GM23248 (cell line): ENCODE measurements around the gene SLC16A8. TPM values are rescaled to one million over a fixed set of nuclear protein-coding genes. Genes with fewer than 3 reads are reported as not detected.

Experiments
- DNase-seq: peaks from one replicate; pipeline ENCODE4 v3.0.0-alpha.2; 2015
- H2AFZ ChIP-seq: fragments of 200-600 bp; sonication (generic); 2 replicates; pipeline ENCODE4 v1.6.1; 2016; ENCODE audit warnings: antibody characterized with exemption
- H3F3A ChIP-seq: fragments of 200-600 bp; sonication (generic); 2 replicates; pipeline ENCODE4 v1.6.1; 2016; ENCODE audit warnings: mild to moderate bottlenecking, antibody characterized with exemption, mixed run types; ENCODE audit not compliant: insufficient read depth
- H3K27ac ChIP-seq: fragments of 200-600 bp; sonication (generic); 2 replicates; pipeline ENCODE4 v1.5.1; 2016; ENCODE audit warnings: mild to moderate bottlenecking
- H3K27me3 ChIP-seq: fragments of 200-600 bp; sonication (generic); replicated peaks from 2 replicates; pipeline ENCODE4 v1.6.1; 2016; ENCODE audit warnings: mild to moderate bottlenecking; ENCODE audit not compliant: insufficient read depth
- H3K36me3 ChIP-seq: fragments of 200-600 bp; sonication (generic); 2 replicates; pipeline ENCODE4 v1.6.1; 2016; ENCODE audit warnings: low read depth, mild to moderate bottlenecking
- H3K4me1 ChIP-seq: fragments of 200-600 bp; sonication (generic); 2 replicates; pipeline ENCODE4 v1.6.1; 2016; ENCODE audit warnings: mild to moderate bottlenecking; ENCODE audit not compliant: insufficient read depth
- H3K4me2 ChIP-seq: fragments of 200-600 bp; sonication (generic); one replicate; pipeline ENCODE4 v1.6.1; 2016; ENCODE audit warnings: mild to moderate bottlenecking; ENCODE audit not compliant: unreplicated experiment
- H3K4me3 ChIP-seq: fragments of 200-600 bp; sonication (generic); 2 replicates; pipeline ENCODE4 v1.5.1; 2016; ENCODE audit warnings: mild to moderate bottlenecking
- H3K79me2 ChIP-seq: fragments of 200-600 bp; sonication (generic); 2 replicates; pipeline ENCODE4 v1.6.1; 2016; ENCODE audit warnings: mild to moderate bottlenecking; ENCODE audit not compliant: insufficient read depth
- H3K9ac ChIP-seq: fragments of 200-600 bp; sonication (generic); 2 replicates; pipeline ENCODE4 v1.6.1; 2016; ENCODE audit warnings: mild to moderate bottlenecking
- H3K9me2 ChIP-seq: fragments of 200-600 bp; sonication (generic); 2 replicates; pipeline ENCODE4 v1.6.1; 2016; ENCODE audit warnings: mixed run types, mild to moderate bottlenecking, moderate library complexity; ENCODE audit not compliant: insufficient read depth
- H3K9me3 ChIP-seq: fragments of 200-600 bp; sonication (generic); one replicate; pipeline ENCODE4 v1.6.1; 2017; ENCODE audit warnings: low read depth
- H4K20me1 ChIP-seq: fragments of 200-600 bp; sonication (generic); 2 replicates; pipeline ENCODE4 v1.6.0; 2016; ENCODE audit not compliant: insufficient read depth
- EZH2 ChIP-seq: fragments of 200-600 bp; sonication (generic); IDR thresholded peaks from 2 replicates; pipeline ENCODE4 v1.6.1; 2018; ENCODE audit warnings: antibody characterized with exemption, mild to moderate bottlenecking; ENCODE audit not compliant: insufficient read depth, poor library complexity, severe bottlenecking
- EZH2phosphoT487 ChIP-seq: fragments of 200-600 bp; sonication (generic); IDR thresholded peaks from 2 replicates; pipeline ENCODE4 v1.6.1; 2018; ENCODE audit warnings: antibody characterized with exemption, moderate library complexity, mild to moderate bottlenecking, low read depth; ENCODE audit not compliant: insufficient read depth
- WGBS, 2 experiments: methylation state at CpG; one replicate each; pipeline ENCODE4 v1.1.6; 2015 to 2017; ENCODE audit warnings: low lambda C conversion rate in 2 of 2, low coverage in 1 of 2; ENCODE audit errors: missing lambda C conversion rate in 2 of 2; 5-methylcytosine and 5-hydroxymethylcytosine counted together
- in situ Hi-C: fragments of 300-500 bp; cut with MboI; formaldehyde crosslinking; loops from 2 replicates; pipeline ENCODE4 v1.15.0; 2020
- polyA plus RNA-seq: library from polyadenylated mRNA; unstranded; fragments of >200 nt; fragmentation: Nextera tagmentation; extraction: Ambion mirVana; gene quantifications from 2 replicates; pipeline ENCODE4 v1.2.1, GENCODE V29; 2016
- total RNA-seq: library from RNA; depleted of rRNA; stranded (reverse); fragments of >200 nt; shearing (Covaris generic); gene quantifications from 2 replicates; pipeline ENCODE4 v1.2.3, GENCODE V29; 2014

The SLC16A8 gene
- total and polyA plus RNA-seq, 2 experiments from 2014 or later, result 1.3 to 1.4 TPM

DNA sequence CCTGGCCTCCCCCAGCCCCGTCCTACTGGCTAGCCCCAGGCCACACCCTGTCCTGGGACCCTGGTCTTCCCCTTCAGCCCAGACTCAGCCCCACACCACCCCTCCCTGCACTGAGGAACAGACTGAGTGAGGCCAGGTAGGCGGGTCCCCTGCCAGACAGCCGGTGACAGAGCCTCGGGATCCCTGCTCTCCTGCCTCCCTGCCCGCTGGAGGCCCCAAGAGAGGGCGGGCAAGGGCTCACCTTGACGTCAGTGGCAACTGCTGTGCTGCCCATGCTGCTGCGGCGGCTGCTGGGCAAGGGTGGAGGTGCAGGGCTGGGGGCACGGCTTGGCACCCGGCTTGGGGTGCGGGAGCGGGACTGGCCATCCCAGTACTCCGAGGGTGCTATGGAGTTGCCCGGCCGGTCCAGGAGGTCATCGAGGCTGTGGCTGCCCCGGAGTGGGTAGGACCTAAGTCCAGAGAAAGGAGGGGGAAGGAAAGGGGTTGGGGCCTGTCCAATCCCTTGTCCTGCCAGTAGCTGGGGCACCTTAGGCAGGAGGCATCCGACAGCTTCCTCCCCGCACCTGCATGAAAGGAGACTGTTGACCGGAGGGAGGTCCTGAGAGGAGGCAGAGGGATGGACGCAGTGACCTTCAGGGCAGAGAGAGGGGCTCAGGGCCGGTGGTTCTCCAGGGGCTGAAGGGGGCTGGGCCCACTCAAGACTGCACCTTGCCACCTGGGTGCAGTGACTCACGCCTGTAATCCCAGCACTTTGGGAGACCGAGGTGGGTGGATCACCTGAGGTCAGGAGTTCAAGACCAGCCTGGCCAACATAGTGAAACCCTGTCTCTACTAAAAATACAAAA lies 2.2 kb upstream of the SLC16A8 start:
- in situ Hi-C loops, result no loop called here
- TF ChIP-seq EZH2, result no peak
- no peak for TF ChIP-seq EZH2phosphoT487
- Histone ChIP-seq H4K20me1 (no peaks in the 10 kb centered on the region), H3K79me2 (no peaks in the 10 kb centered on the region), H3K4me3 (no peak overlapping the region), H3K9ac (no peak overlapping the region), H2AFZ (no peak overlapping the region), H3K27me3 (no peaks in the 10 kb centered on the region), H3K4me2 (no peak overlapping the region), H3K36me3 (no peaks in the 10 kb centered on the region), H3F3A (peaks cover 2% of the 10 kb centered on the region; the same call in 1 of the 2 replicates), H3K9me2 (no peaks in the 10 kb centered on the region), H3K27ac (no peak overlapping the region), H3K4me1 (no peaks in the 10 kb centered on the region), H3K9me3 (no peaks in the 10 kb centered on the region)
- no peak for DNase-seq
- WGBS, 2 experiments, result 90% methylated on average over 17 to 25 of the region's 25 CpGs

DNA sequence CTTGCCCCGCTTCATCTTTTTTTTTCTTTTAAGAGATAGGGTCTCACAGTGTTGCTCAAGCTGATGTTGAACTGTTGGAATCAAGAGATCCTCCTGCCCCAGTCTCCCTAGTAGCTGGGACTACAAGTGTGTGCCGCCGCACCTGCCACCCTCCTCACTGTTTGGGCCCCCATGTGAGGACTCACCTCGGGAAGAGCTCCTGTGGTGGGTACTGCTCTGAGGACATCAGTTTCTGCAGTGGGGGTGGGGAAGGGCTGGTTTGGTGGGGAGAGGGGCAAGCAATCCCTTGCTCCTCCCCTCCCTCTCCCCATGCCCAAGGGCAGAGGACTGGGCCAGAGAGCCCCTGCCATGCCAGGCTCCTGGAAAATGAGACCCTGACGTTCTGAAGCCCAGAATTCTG lies 1.5 kb upstream of the SLC16A8 start:
- Histone ChIP-seq H3K4me3 (no peak overlapping the region), H3F3A (no peaks in the 10 kb centered on the region), H3K9me3 (no peaks in the 10 kb centered on the region), H3K9me2 (no peaks in the 10 kb centered on the region), H3K79me2 (no peaks in the 10 kb centered on the region), H3K27me3 (no peaks in the 10 kb centered on the region), H3K4me1 (no peaks in the 10 kb centered on the region), H4K20me1 (no peaks in the 10 kb centered on the region), H3K9ac (no peak overlapping the region), H3K4me2 (no peak overlapping the region), H2AFZ (no peak overlapping the region), H3K27ac (no peak overlapping the region), H3K36me3 (no peaks in the 10 kb centered on the region)
- 74 to 76% methylated on average over 5 of the region's 5 CpGs for WGBS, 2 experiments
- in situ Hi-C loops, result no loop called here
- no peak for DNase-seq
- TF ChIP-seq EZH2phosphoT487, result no peak
- no peak for TF ChIP-seq EZH2

DNA sequence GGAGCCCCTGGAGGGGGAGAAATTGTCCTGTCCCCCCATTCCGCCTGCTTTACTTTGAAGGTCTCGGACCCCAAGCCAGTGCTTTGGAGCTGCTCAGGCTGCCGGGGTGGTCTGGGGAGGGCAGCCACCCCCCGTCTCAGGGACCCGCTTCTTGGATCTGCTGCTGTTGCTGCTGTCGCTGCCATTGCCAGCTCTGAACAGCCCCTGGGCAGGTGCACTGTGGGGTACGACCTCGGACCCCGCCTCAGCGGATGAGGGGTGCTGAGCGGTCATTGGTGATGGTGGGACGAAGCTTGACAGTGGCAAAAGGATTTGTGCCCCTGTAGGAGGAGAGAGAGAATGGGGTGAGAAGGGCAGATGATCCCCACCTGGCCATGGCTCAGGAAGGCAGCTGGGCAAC lies 1.1 kb upstream of the SLC16A8 start:
- Histone ChIP-seq H2AFZ (no peak overlapping the region), H3F3A (no peaks in the 10 kb centered on the region), H3K4me3 (no peak overlapping the region), H3K27ac (no peak overlapping the region), H3K9me3 (no peaks in the 10 kb centered on the region), H3K27me3 (no peaks in the 10 kb centered on the region), H3K79me2 (no peaks in the 10 kb centered on the region), H3K4me1 (no peaks in the 10 kb centered on the region), H3K9me2 (no peaks in the 10 kb centered on the region), H4K20me1 (no peaks in the 10 kb centered on the region), H3K9ac (no peak overlapping the region), H3K4me2 (no peak overlapping the region), H3K36me3 (no peaks in the 10 kb centered on the region)
- no peak for TF ChIP-seq EZH2phosphoT487
- no peak for DNase-seq
- in situ Hi-C loops, result no loop called here
- 95 to 96% methylated on average over 11 to 12 of the region's 12 CpGs for WGBS, 2 experiments

DNA sequence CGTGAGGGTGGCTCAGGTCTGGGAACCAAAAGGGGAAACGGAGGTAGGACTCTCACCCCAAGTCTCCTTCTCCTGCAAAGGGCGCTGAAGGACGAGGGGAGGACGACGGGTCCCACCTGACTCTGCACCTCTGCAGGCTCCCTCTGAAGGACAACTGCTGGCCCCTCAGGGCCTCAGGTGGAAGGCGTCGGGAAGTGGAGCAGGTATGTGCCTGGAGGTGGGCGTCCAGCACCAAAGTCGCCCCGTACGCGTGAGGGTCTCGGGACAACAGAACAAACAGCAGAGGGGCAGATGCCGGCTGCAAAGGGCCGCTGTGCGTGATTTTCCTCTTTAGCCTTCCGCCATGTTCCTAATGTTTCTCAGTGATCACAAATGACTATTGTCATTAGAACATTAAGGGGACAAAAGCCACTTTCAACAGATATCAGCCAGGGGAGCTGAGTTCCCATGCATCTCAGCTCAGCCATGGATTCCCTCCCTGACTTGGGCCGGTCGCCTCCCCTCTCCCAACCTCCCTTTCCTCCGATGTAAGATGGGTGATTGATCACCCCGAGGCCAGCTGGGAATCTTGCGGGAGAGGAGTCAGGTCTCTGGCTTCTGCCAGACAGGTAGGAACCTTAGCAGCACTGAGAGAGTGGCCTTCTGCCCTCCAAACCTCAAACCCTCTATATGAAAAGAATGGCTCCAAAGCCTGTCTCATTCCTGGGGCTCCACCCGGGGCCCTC lies 836 bp downstream of the SLC16A8 start:
- DNase-seq, result no peak

More for the DNA sequence above, 836 bp downstream of the SLC16A8 start:
- Histone ChIP-seq H3F3A (no peaks in the 10 kb centered on the region), H3K36me3 (no peaks in the 10 kb centered on the region), H2AFZ (no peak overlapping the region), H3K9me3 (no peaks in the 10 kb centered on the region), H3K27me3 (no peaks in the 10 kb centered on the region), H3K4me1 (no peaks in the 10 kb centered on the region), H3K4me2 (no peak overlapping the region), H3K79me2 (no peaks in the 10 kb centered on the region), H4K20me1 (no peaks in the 10 kb centered on the region), H3K27ac (no peak overlapping the region), H3K9me2 (no peaks in the 10 kb centered on the region), H3K4me3 (no peak overlapping the region), H3K9ac (no peak overlapping the region)
- WGBS, 2 experiments, result 91 to 97% methylated on average over 22 to 24 of the region's 24 CpGs
- in situ Hi-C loops, result no loop called here
- TF ChIP-seq EZH2 (no peak), EZH2phosphoT487 (no peak)
